DND-41 (cell line): ENCODE results near the gene JAZF1.
A peak's percentile ranks its signal among the peaks of the same experiment; 100 is the strongest.

Source experiments
- EZH2 ChIP-seq: IDR thresholded peaks from 3 replicates; pipeline ENCODE4 v1.6.1; 2012; ENCODE audit warnings: borderline replicate concordance, low read depth, mild to moderate bottlenecking, moderate library complexity, low read length, inconsistent platforms; ENCODE audit not compliant: severe bottlenecking
- TF ChIP-seq, protein P1 (sequence below): IDR thresholded peaks from 2 replicates; pipeline ENCODE4 v1.5.1; 2012; ENCODE audit warnings: borderline replicate concordance, low read length, moderate library complexity, mild to moderate bottlenecking; ENCODE audit not compliant: poor library complexity, severe bottlenecking; ENCODE audit errors: extremely low read depth

GRCh38 chr7:27901028-27901760 is 279.4 kb downstream of the JAZF1 start:
- TF ChIP-seq, protein P1, sequence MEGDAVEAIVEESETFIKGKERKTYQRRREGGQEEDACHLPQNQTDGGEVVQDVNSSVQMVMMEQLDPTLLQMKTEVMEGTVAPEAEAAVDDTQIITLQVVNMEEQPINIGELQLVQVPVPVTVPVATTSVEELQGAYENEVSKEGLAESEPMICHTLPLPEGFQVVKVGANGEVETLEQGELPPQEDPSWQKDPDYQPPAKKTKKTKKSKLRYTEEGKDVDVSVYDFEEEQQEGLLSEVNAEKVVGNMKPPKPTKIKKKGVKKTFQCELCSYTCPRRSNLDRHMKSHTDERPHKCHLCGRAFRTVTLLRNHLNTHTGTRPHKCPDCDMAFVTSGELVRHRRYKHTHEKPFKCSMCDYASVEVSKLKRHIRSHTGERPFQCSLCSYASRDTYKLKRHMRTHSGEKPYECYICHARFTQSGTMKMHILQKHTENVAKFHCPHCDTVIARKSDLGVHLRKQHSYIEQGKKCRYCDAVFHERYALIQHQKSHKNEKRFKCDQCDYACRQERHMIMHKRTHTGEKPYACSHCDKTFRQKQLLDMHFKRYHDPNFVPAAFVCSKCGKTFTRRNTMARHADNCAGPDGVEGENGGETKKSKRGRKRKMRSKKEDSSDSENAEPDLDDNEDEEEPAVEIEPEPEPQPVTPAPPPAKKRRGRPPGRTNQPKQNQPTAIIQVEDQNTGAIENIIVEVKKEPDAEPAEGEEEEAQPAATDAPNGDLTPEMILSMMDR, result peak; percentile 31
- TF ChIP-seq EZH2, result no peak
